Ectodermal cell (in vitro differentiated cells): ENCODE results near the gene FGFR1OP2. TPM values are rescaled to one million over a fixed set of nuclear protein-coding genes. Genes with fewer than 3 reads are reported as not detected.
"Not testable (repeated sequence)": the region's sequence is repeated elsewhere in the genome, so short reads cannot be mapped to it uniquely, and the experiment has no call there.

Experiments
- H3K27ac ChIP-seq: 2 replicates; pipeline ENCODE4 v1.7.0; 2013; ENCODE audit warnings: mild to moderate bottlenecking, low read depth, low read length; ENCODE audit not compliant: insufficient read depth, poor library complexity, severe bottlenecking
- H3K27me3 ChIP-seq: 2 replicates; pipeline ENCODE4 v1.7.0; 2013; ENCODE audit warnings: mild to moderate bottlenecking, low read length; ENCODE audit not compliant: insufficient read depth, control insufficient read depth, poor library complexity, severe bottlenecking
- H3K36me3 ChIP-seq: one replicate; pipeline ENCODE4 v1.7.0; 2013; ENCODE audit warnings: low read length; ENCODE audit not compliant: control insufficient read depth, insufficient read depth
- H3K4me1 ChIP-seq: one replicate; pipeline ENCODE4 v1.7.0; 2013; ENCODE audit warnings: low read length; ENCODE audit not compliant: control insufficient read depth, insufficient read depth
- H3K4me3 ChIP-seq: 2 replicates; pipeline ENCODE4 v1.7.0; 2013; ENCODE audit warnings: low read depth, low read length, control low read depth; ENCODE audit not compliant: insufficient read depth
- H3K9me3 ChIP-seq: 2 replicates; pipeline ENCODE4 v1.7.0; 2013; ENCODE audit warnings: mild to moderate bottlenecking, low read length, moderate library complexity; ENCODE audit not compliant: control insufficient read depth
- WGBS, 2 experiments: methylation state at CpG; one replicate each; pipeline ENCODE4 v1.1.7; 2013; ENCODE audit warnings: missing lambda C conversion rate in 2 of 2; 5-methylcytosine and 5-hydroxymethylcytosine counted together
- polyA plus RNA-seq, 4 experiments: library from polyadenylated mRNA; stranded (reverse); fragments of 50-300 nt; gene quantifications; one replicate each; pipeline ENCODE4 v1.2.3, GENCODE V29; 2013

FGFR1OP2 gene
- polyA plus RNA-seq (2013, experiment 1 of 4), result 41.2 TPM
- polyA plus RNA-seq (2013, experiment 2 of 4), result 43.0 TPM
- polyA plus RNA-seq (2013, experiment 3 of 4), result 42.7 TPM
- polyA plus RNA-seq (2013, experiment 4 of 4), result 53.4 TPM

- WGBS, 2 experiments, result 0% methylated on average over 69 of the region's 69 CpGs
- H3K9me3 ChIP-seq, result no peaks in the 10 kb centered on the region
Observed at GRCh38 chr12:26937863-26938700, at the start of gene FGFR1OP2, which contains the start of gene INTS13. FGFR1OP2 (plus strand) TSS chr12:26938470; CDS start chr12:26954159, 15,689 bp downstream. INTS13 (minus strand) TSS chr12:26937981; CDS start chr12:26936803, 1,178 bp downstream.

GRCh38 chr12:26890784-26891183 is 47.5 kb upstream of the FGFR1OP2 start:
- no peaks in the 10 kb centered on the region for H3K36me3 ChIP-seq
- H3K27ac ChIP-seq, result no peak overlapping the region
- no peaks in the 10 kb centered on the region for H3K27me3 ChIP-seq
- no peaks in the 10 kb centered on the region for H3K4me1 ChIP-seq
- 95 to 96% methylated on average over 5 of the region's 5 CpGs for WGBS, 2 experiments
- H3K4me3 ChIP-seq, result no peak overlapping the region
- no peaks in the 10 kb centered on the region for H3K9me3 ChIP-seq

More at GRCh38 chr12:26937863-26938700, at the start of gene FGFR1OP2, which contains the start of gene INTS13:
- Histone ChIP-seq H3K27ac (peak within 1 kb of the TSS; percentile 94), H3K36me3 (no peaks in the 10 kb centered on the region), H3K4me3 (peak within 1 kb of the TSS; percentile 92), H3K4me1 (peaks cover 16% of the 10 kb centered on the region), H3K27me3 (no peaks in the 10 kb centered on the region)

- WGBS, 2 experiments, result 82 to 94% methylated on average over 1 of the region's 1 CpG
Observed at GRCh38 chr12:26891704-26892103, 46.6 kb upstream of the FGFR1OP2 start.

GRCh38 chr12:26895672-26896071 is 42.6 kb upstream of the FGFR1OP2 start:
- H3K4me1 ChIP-seq, result no peaks in the 10 kb centered on the region
- no peak overlapping the region for H3K4me3 ChIP-seq
- H3K27me3 ChIP-seq, result no peaks in the 10 kb centered on the region
- H3K36me3 ChIP-seq, result no peaks in the 10 kb centered on the region
- 92 to 97% methylated on average over 3 to 4 of the region's 4 CpGs for WGBS, 2 experiments
- no peak overlapping the region for H3K27ac ChIP-seq
- H3K9me3 ChIP-seq, result no peaks in the 10 kb centered on the region

More at GRCh38 chr12:26891704-26892103, 46.6 kb upstream of the FGFR1OP2 start:
- Histone ChIP-seq H3K4me3 (no peak overlapping the region), H3K27ac (no peak overlapping the region), H3K9me3 (no peaks in the 10 kb centered on the region), H3K36me3 (no peaks in the 10 kb centered on the region), H3K4me1 (no peaks in the 10 kb centered on the region), H3K27me3 (no peaks in the 10 kb centered on the region)

GRCh38 chr12:26896913-26897312 is 41.4 kb upstream of the FGFR1OP2 start:
- 92 to 94% methylated on average over 1 to 2 of the region's 2 CpGs for WGBS, 2 experiments

GRCh38 chr12:26903396-26903795 is 34.9 kb upstream of the FGFR1OP2 start:
- not testable (repeated sequence) for H3K9me3 ChIP-seq, H3K4me1 ChIP-seq, H3K4me3 ChIP-seq, H3K27ac ChIP-seq, H3K36me3 ChIP-seq, H3K27me3 ChIP-seq
- 83 to 93% methylated on average over 2 of the region's 3 CpGs for WGBS, 2 experiments

More at GRCh38 chr12:26896913-26897312, 41.4 kb upstream of the FGFR1OP2 start:
- H3K27ac ChIP-seq, result no peak overlapping the region
- H3K4me3 ChIP-seq, result no peak overlapping the region
- no peaks in the 10 kb centered on the region for H3K27me3 ChIP-seq
- H3K9me3 ChIP-seq, result no peaks in the 10 kb centered on the region
- no peaks in the 10 kb centered on the region for H3K4me1 ChIP-seq
- H3K36me3 ChIP-seq, result no peaks in the 10 kb centered on the region

- Histone ChIP-seq H3K27me3 (no peaks in the 10 kb centered on the region), H3K27ac (no peak overlapping the region), H3K36me3 (peaks cover 3% of the 10 kb centered on the region), H3K4me1 (no peaks in the 10 kb centered on the region), H3K4me3 (no peak overlapping the region), H3K9me3 (no peaks in the 10 kb centered on the region)
- WGBS, 2 experiments, result 83% methylated on average over 1 of the region's 1 CpG; no CpG with 5 or more reads in 1 of the 2 experiments
Observed at GRCh38 chr12:26906024-26906423, 32.2 kb upstream of the FGFR1OP2 start.

- Histone ChIP-seq H3K4me3 (no peak overlapping the region), H3K4me1 (no peaks in the 10 kb centered on the region), H3K27ac (no peak overlapping the region), H3K36me3 (peaks cover 3% of the 10 kb centered on the region), H3K27me3 (no peaks in the 10 kb centered on the region), H3K9me3 (no peaks in the 10 kb centered on the region)
- 89% methylated on average over 1 of the region's 1 CpG for WGBS, 2 experiments
Observed at GRCh38 chr12:26906704-26907103, 31.6 kb upstream of the FGFR1OP2 start.

GRCh38 chr12:26918321-26919215 is 19.7 kb upstream of the FGFR1OP2 start:
- Histone ChIP-seq H3K9me3 (no peaks in the 10 kb centered on the region), H3K27ac (peak overlapping the region; percentile 50), H3K4me3 (no peak overlapping the region), H3K4me1 (no peaks in the 10 kb centered on the region), H3K36me3 (no peaks in the 10 kb centered on the region), H3K27me3 (no peaks in the 10 kb centered on the region)
- WGBS, 2 experiments, result 91 to 98% methylated on average over 4 to 5 of the region's 5 CpGs

- 94 to 97% methylated on average over 2 of the region's 2 CpGs for WGBS, 2 experiments
- Histone ChIP-seq H3K9me3 (no peaks in the 10 kb centered on the region), H3K4me1 (no peaks in the 10 kb centered on the region), H3K4me3 (no peak overlapping the region), H3K36me3 (no peaks in the 10 kb centered on the region), H3K27me3 (no peaks in the 10 kb centered on the region), H3K27ac (no peak overlapping the region)
Observed at GRCh38 chr12:26919216-26919555, 19.1 kb upstream of the FGFR1OP2 start.
